ENCODE data around the gene PTBP1. TPM values are rescaled to one million over a fixed set of nuclear protein-coding genes. Genes with fewer than 3 reads are reported as not detected.

The PTBP1 gene
- total RNA-seq, 8 experiments from 2014 or later, result 39.0 to 258 (median 109) TPM

Other genes with a start within 250 kb of the PTBP1 start
- gene BSG, start 224.9 kb upstream of the PTBP1 start, total RNA-seq, result 1,000 to 10,000 TPM in 1 of 8 experiments, 100 to 1,000 TPM in 7; 219 to 1,638 (median 407) TPM
- 1 to 10 TPM in 5 of 8 experiments, under 1 TPM in 3; 0.31 to 8.1 (median 1.9) TPM for gene HCN2, start 207.6 kb upstream of the PTBP1 start, total RNA-seq
- gene POLRMT, start 163.9 kb upstream of the PTBP1 start, total RNA-seq, result 10 to 100 TPM; 18.3 to 56.9 (median 33.5) TPM
- 1 to 10 TPM in 2 of 8 experiments, under 1 TPM in 6; 0.11 to 2.3 (median 0.51) TPM for gene FGF22, start 157.6 kb upstream of the PTBP1 start, total RNA-seq
- 10 to 100 TPM in 7 of 8 experiments, 1 to 10 TPM in 1; 9.3 to 54.5 (median 22.7) TPM for gene RNF126, start 134.2 kb upstream of the PTBP1 start, total RNA-seq
- 10 to 100 TPM in 3 of 8 experiments, 1 to 10 TPM in 5; 5.6 to 36.8 (median 8.6) TPM for gene FSTL3, start 121.1 kb upstream of the PTBP1 start, total RNA-seq
- gene PRSS57, start 102.0 kb upstream of the PTBP1 start, total RNA-seq, result under 1 TPM in 4 of 8 experiments, not detected in 4; 0.11 to 0.90 (median 0.47) TPM
- gene PALM, start 88.5 kb upstream of the PTBP1 start, total RNA-seq, result 100 to 1,000 TPM in 2 of 8 experiments, 10 to 100 TPM in 5, 1 to 10 TPM in 1; 6.0 to 116 (median 70.4) TPM
- gene MISP, start 46.3 kb upstream of the PTBP1 start, total RNA-seq, result under 1 TPM; 0.13 to 0.61 (median 0.28) TPM
- gene PLPPR3, start 24.5 kb downstream of the PTBP1 start, total RNA-seq, result 10 to 100 TPM in 5 of 8 experiments, under 1 TPM in 3; 0.22 to 68.1 (median 43.3) TPM
- 1 to 10 TPM in 1 of 8 experiments, under 1 TPM in 5, not detected in 2; 0.24 to 1.4 (median 0.71) TPM for gene AZU1, start 30.4 kb downstream of the PTBP1 start, total RNA-seq
- gene PRTN3, start 43.5 kb downstream of the PTBP1 start, total RNA-seq, result 1 to 10 TPM in 1 of 8 experiments, under 1 TPM in 2, not detected in 5; 0.37 to 1.2 (median 0.54) TPM
- under 1 TPM in 1 of 8 experiments, not detected in 7; 0.32 TPM for gene ELANE, start 54.9 kb downstream of the PTBP1 start, total RNA-seq
- gene CFD, start 62.2 kb downstream of the PTBP1 start, total RNA-seq, result 10 to 100 TPM in 1 of 8 experiments, 1 to 10 TPM in 4, under 1 TPM in 3; 0.83 to 72.1 (median 1.6) TPM
- gene MED16, start 95.7 kb downstream of the PTBP1 start, total RNA-seq, result 10 to 100 TPM; 15.0 to 44.1 (median 26.1) TPM
- under 1 TPM in 1 of 8 experiments, not detected in 7; under 0.01 TPM for gene RNU6-9, start 96.0 kb downstream of the PTBP1 start, total RNA-seq
- 10 to 100 TPM; 25.7 to 35.6 (median 30.1) TPM for gene R3HDM4, start 115.8 kb downstream of the PTBP1 start, total RNA-seq
- gene KISS1R, start 119.9 kb downstream of the PTBP1 start, total RNA-seq, result 1 to 10 TPM in 2 of 8 experiments, under 1 TPM in 5, not detected in 1; 0.24 to 2.1 (median 0.64) TPM
- gene ARID3A, start 128.6 kb downstream of the PTBP1 start, total RNA-seq, result 10 to 100 TPM in 4 of 8 experiments, 1 to 10 TPM in 4; 5.8 to 22.6 (median 10.3) TPM
- gene WDR18, start 186.9 kb downstream of the PTBP1 start, total RNA-seq, result 10 to 100 TPM; 23.8 to 64.7 (median 36.2) TPM
- 1 to 10 TPM in 1 of 8 experiments, under 1 TPM in 6, not detected in 1; 0.08 to 1.1 (median 0.28) TPM for gene GRIN3B, start 203.0 kb downstream of the PTBP1 start, total RNA-seq
- gene TMEM259, start 223.7 kb downstream of the PTBP1 start, total RNA-seq, result 100 to 1,000 TPM in 2 of 8 experiments, 10 to 100 TPM in 6; 59.4 to 125 (median 87.8) TPM
- under 1 TPM in 1 of 8 experiments, not detected in 7; under 0.01 TPM for gene RNU6-2, start 224.1 kb downstream of the PTBP1 start, total RNA-seq
- gene CNN2, start 229.2 kb downstream of the PTBP1 start, total RNA-seq, result 100 to 1,000 TPM in 2 of 8 experiments, 10 to 100 TPM in 6; 24.9 to 141 (median 63.0) TPM
- 10 to 100 TPM in 4 of 8 experiments, 1 to 10 TPM in 4; 6.5 to 35.6 (median 9.1) TPM for gene ABCA7, start 242.7 kb downstream of the PTBP1 start, total RNA-seq